ENCODE results near the gene ARHGAP32.

The ARHGAP32 gene

GRCh38 chr11:128915149-128915521, 277.0 kb downstream of the ARHGAP32 start:
- no peak for DNase-seq (ENCODE audit: insufficient read length, low spot score)
- no peak for FAIRE-seq
- TF ChIP-seq SPI1 (IDR thresholded peaks at IDR 0.05; ENCODE audit: low read depth, low read length), result no peak
- TF ChIP-seq POLR2AphosphoS5 (IDR thresholded peaks at IDR 0.05; ENCODE audit: low read depth, low read length), result no peak
- no peak for TF ChIP-seq POU2F2 (IDR thresholded peaks at IDR 0.05; ENCODE audit: low read depth, low read length)
- no peak for TF ChIP-seq PAX5 (IDR thresholded peaks at IDR 0.05; ENCODE audit: insufficient read depth, low read length, severe bottlenecking)
- no peak for TF ChIP-seq TAF1 (IDR thresholded peaks at IDR 0.05; ENCODE audit: low read depth, low read length)
- TF ChIP-seq POLR2A (IDR thresholded peaks at IDR 0.05; ENCODE audit: low read depth, low read length), result no peak
